ENCODE data around the gene CPSF4L.

- TF ChIP-seq, protein P1, sequence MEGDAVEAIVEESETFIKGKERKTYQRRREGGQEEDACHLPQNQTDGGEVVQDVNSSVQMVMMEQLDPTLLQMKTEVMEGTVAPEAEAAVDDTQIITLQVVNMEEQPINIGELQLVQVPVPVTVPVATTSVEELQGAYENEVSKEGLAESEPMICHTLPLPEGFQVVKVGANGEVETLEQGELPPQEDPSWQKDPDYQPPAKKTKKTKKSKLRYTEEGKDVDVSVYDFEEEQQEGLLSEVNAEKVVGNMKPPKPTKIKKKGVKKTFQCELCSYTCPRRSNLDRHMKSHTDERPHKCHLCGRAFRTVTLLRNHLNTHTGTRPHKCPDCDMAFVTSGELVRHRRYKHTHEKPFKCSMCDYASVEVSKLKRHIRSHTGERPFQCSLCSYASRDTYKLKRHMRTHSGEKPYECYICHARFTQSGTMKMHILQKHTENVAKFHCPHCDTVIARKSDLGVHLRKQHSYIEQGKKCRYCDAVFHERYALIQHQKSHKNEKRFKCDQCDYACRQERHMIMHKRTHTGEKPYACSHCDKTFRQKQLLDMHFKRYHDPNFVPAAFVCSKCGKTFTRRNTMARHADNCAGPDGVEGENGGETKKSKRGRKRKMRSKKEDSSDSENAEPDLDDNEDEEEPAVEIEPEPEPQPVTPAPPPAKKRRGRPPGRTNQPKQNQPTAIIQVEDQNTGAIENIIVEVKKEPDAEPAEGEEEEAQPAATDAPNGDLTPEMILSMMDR (conservative IDR thresholded peaks at IDR 0.05 in 1 of 2, IDR thresholded peaks at IDR 0.05 in 1 of 2; ENCODE audit: extremely low read depth in 1 of 2, insufficient read depth in 1 of 2, low read depth in 1 of 2, low read length in 2 of 2) = no peak
- TF ChIP-seq EZH2 (IDR thresholded peaks at IDR 0.05; ENCODE audit: borderline replicate concordance, low read length) = no peak
Measured at GRCh38 chr17:73261952-73262675, 434 bp upstream of the CPSF4L start.

All from mammary epithelial cell (primary cell).